Measurements from ENCODE around the gene DDX39A.
"Not testable (repeated sequence)": the region's sequence is repeated elsewhere in the genome, so short reads cannot be mapped to it uniquely, and the experiment has no call there.

DDX39A gene

GRCh38 chr19:14419106-14419813 is at the start of gene DDX39A:
Gene DDX39A (minus strand): TSS chr19:14419341. CDS start chr19:14413220, 6,121 bp downstream.
- H3K4me3 ChIP-seq (ENCODE audit: low read depth, low read length), result peak within 1 kb of the TSS; percentile 74
- no peak for TF ChIP-seq CTCF (IDR thresholded peaks at IDR 0.05; ENCODE audit: control insufficient read depth, extremely low read depth, insufficient read depth)
- DNase-seq (ENCODE audit: low read depth), result peak; percentile 99

- no peak for DNase-seq (ENCODE audit: low read depth)
Observed at GRCh38 chr19:14467816-14468215, 48.7 kb upstream of the DDX39A start.

GRCh38 chr19:14467391-14467790 is 48.2 kb upstream of the DDX39A start:
- no peak overlapping the region for H3K4me3 ChIP-seq (ENCODE audit: low read depth, low read length)
- TF ChIP-seq CTCF (IDR thresholded peaks at IDR 0.05; ENCODE audit: control insufficient read depth, extremely low read depth, insufficient read depth), result no peak
- no peak for DNase-seq (ENCODE audit: low read depth)

More at GRCh38 chr19:14467816-14468215, 48.7 kb upstream of the DDX39A start:
- H3K4me3 ChIP-seq (ENCODE audit: low read depth, low read length), result no peak overlapping the region
- TF ChIP-seq CTCF (IDR thresholded peaks at IDR 0.05; ENCODE audit: control insufficient read depth, extremely low read depth, insufficient read depth), result no peak

GRCh38 chr19:14463747-14464146 is 44.6 kb upstream of the DDX39A start:
- TF ChIP-seq CTCF (IDR thresholded peaks at IDR 0.05; ENCODE audit: control insufficient read depth, extremely low read depth, insufficient read depth), result no peak
- no peak for DNase-seq (ENCODE audit: low read depth)
- H3K4me3 ChIP-seq (ENCODE audit: low read depth, low read length), result no peak overlapping the region

GRCh38 chr19:14462401-14462800 is 43.3 kb upstream of the DDX39A start:
- DNase-seq (ENCODE audit: low read depth); H3K4me3 ChIP-seq (ENCODE audit: low read depth, low read length): not testable (repeated sequence)

GRCh38 chr19:14460935-14461334 is 41.8 kb upstream of the DDX39A start:
- TF ChIP-seq CTCF (IDR thresholded peaks at IDR 0.05; ENCODE audit: control insufficient read depth, extremely low read depth, insufficient read depth), result no peak
- DNase-seq (ENCODE audit: low read depth), result no peak
- no peak overlapping the region for H3K4me3 ChIP-seq (ENCODE audit: low read depth, low read length)

- no peak for DNase-seq (ENCODE audit: low read depth)
- no peak for TF ChIP-seq CTCF (IDR thresholded peaks at IDR 0.05; ENCODE audit: control insufficient read depth, extremely low read depth, insufficient read depth)
- H3K4me3 ChIP-seq (ENCODE audit: low read depth, low read length), result no peak overlapping the region
Observed at GRCh38 chr19:14459703-14460102, 40.6 kb upstream of the DDX39A start.

- DNase-seq (ENCODE audit: low read depth), result not testable (repeated sequence)
Observed at GRCh38 chr19:14452303-14452702, 33.2 kb upstream of the DDX39A start.

More at GRCh38 chr19:14452303-14452702, 33.2 kb upstream of the DDX39A start:
- not testable (repeated sequence) for H3K4me3 ChIP-seq (ENCODE audit: low read depth, low read length)

All from LNCaP clone FGC (cell line).